ELF-1 (cell line): ENCODE data around the gene KIF22.
"Not testable (repeated sequence)": the region's sequence is repeated elsewhere in the genome, so short reads cannot be mapped to it uniquely, and the experiment has no call there.

ENCODE experiments used
- DNase-seq: peaks from one replicate; pipeline ENCODE4 v3.0.0-alpha.2; 2016; ENCODE audit warnings: low read depth, low spot score

KIF22 gene

DNA sequence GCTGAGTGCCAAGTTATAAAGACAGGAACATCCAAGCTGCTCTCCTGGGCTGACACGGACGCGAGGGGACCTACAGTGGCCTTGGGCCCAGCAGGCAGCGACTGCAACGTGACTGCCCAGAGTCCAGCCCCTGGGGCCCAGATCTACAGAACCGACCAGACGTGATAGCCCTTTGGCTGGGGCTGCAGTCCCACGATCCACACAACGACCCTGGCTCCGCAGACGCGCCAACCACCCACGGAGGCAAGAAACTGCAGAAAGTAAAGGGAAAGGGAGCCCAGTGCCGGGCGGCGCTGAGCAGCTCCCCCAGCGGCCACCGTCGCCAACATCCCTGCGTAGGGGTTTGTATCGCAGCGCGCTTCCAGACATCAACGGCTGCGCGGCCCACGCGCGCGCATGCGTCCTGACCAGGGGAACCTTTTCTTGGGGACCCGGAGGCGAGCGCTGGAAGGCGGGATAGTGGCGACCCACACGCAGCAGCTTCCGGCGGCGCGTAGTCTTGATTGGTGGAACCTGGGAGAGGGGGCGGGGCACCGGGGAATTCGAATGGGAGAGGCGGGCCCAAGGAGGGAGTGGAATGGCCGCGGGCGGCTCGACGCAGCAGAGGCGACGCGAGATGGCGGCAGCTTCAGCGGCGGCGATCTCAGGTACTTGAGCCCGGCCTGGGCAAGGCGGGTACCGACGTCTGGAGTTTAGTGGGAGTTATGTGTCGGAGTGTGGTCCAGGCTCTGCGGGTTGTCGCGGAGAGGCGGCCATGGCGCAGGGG lies at the start of gene KIF22:
TSS of gene KIF22 (plus strand) at position 569 of the 766 bp plus-strand sequence. CDS start at position 578, 9 bp downstream.
- DNase-seq: peak; percentile 100

DNA sequence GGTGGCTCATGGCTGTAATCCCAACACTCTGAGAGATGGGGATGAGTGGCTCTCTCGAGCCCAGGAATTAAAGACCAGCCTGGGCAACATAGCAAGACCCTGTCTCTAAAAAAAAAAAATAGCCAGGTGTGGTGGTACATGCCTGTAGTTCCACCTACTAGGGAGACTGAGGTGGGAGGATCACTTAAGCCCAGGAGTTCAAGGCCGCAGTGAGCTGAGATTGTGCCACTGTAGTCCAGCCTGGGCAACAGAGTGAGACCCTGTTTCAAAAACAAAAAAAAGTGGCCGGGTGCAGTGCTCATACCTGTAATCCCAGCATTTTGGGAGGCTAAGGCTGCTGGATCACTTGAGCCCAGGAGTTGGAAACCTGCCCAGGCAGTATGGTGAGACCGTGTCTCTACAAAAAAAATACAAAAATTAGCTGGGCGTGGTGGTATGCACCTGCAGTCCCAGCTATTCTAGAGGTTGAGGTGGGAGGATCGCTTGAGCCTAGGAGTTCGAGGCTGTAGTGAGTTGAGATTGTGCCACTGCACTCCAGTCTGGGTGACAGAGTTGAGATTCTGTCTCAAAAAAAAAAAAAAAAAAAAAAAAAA lies 47.8 kb upstream of the KIF22 start:
- DNase-seq: no peak

DNA sequence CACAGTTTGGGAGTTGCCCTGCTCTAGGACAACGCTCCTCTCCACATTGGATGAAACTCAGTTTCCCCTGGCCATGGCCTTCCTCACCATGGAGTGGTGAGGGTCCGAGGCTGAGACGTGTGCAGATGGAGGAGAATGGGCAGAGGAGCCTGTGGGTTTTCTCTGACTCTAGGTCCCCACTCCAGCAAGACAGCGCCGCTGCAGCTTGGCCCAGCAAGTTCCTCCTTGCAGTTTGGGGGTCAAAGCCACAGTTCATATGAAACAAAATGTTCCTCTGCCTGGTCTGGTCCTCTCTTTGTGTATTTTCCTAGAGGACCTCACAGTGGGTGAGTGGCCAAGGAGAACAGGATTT lies 47.1 kb upstream of the KIF22 start:
- DNase-seq: no peak

GRCh38 chr16:29743827-29744531 lies 46.6 kb upstream of the KIF22 start:
- DNase-seq: no peak

DNA sequence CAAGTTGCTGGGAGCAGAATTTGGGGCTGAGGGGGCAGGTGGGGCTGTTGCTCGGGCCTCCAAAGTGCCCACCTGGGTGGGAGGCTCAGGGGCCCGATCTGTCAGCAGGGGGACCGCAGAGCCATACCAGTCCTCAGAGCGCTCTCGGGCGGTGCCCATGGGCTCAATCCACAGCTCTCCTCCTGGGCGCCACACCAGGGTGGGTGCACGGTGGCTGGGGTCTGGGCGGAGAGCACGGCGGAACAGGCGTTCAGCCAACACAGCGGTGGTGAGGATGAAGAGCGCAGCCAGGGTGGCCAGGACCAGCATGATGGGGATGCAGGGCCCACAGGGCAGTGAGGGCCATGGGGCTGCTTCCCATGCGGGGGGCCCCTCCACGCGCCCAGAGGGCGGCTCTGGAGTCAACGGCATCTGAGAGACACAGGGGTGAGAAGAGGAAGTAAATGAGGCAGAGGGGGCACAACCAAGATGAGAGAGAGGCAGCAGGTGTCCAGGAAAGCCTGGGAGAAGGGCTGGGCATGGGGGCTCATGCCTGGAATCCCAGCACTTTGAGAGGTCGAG lies 45.9 kb upstream of the KIF22 start:
- no peak for DNase-seq

GRCh38 chr16:29745121-29745852 lies 45.3 kb upstream of the KIF22 start:
- DNase-seq: no peak

GRCh38 chr16:29745853-29746345 lies 44.7 kb upstream of the KIF22 start, which contains the start of gene C16orf54:
TSS of gene C16orf54 (minus strand) at chr16:29745990. CDS start at chr16:29744951, 1,039 bp downstream.
- no peak for DNase-seq

GRCh38 chr16:29746518-29746917 lies 44.0 kb upstream of the KIF22 start:
- DNase-seq: not testable (repeated sequence)

DNA sequence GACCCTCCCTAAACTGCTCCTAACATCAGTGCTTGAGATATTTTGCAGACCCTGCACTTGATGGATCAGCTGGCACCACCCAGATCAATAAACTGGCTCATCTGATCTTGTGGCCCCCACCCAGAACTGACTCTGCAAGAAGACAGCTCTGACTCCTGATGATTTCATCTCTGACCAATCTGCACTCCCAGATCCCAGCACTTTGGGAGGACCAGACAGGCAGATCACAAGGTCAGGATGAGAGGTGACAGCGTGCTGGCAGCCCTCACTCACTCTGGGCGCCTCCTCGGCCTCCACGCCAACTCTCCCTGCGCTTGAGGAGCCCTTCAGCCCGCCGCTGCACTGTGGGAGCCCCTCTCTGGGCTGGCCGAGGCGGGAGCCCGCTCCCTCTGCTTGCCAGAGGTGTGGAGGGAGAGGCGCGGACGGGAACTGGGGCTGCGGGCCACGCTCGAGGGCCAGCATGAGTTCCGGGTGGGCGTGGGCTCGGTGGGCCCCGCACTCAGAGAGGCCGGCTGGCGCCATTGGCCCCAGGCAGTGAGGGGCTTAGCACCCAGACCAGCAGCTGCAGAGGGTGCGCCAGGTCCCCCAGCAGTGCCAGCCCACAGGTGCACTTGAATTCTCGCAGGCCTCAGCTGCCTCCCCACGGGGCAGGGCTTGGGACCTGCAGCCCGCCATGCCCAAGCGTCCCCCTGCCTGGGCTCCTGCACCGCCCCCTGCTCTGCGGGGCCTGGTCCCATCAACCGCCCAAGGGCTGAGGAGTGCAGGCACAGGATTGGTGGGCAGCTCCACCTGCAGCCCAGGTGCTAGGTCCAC lies 42.4 kb upstream of the KIF22 start:
- no peak for DNase-seq

- not testable (repeated sequence) for DNase-seq
Observed at GRCh38 chr16:29748760-29749149, 41.8 kb upstream of the KIF22 start.

DNA sequence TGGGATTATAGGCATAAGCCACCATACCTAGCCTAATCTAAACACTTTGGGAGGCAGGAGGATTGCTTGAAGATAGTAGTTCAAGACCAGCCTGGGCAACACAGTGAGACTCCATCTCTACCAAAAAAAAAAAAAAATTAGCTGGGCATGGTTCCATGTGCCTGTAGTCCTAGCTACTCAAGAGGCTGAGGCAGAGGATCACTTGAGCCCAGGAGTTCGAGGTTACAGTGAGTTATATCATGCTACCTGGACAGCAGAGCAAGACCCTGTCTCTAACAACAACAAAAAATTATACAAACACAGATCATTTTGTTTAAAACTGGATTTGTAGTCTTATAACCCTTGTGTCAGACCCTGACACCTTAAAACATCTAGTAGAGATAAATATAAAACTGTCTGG lies 37.0 kb upstream of the KIF22 start:
- DNase-seq: no peak

DNA sequence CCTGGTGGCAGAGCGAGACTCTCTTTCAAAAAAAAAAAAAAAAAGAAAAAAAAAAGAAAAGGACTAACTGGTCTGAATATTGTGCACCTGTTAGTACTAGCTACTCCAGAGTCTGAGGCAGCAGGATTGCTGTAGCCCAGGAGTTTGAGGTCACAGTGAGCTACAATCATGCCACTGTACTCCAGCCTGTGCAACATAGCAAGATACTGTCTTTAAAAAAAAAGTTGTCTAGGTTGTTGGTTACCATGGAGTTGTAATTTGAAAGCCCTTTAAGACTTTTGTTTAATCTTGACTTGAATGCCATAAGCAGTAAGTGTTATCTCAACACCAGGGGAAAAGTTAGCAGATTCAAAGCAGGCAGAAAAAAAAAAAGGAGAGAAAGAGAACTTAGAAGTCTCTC lies 33.9 kb upstream of the KIF22 start:
- no peak for DNase-seq

- not testable (repeated sequence) for DNase-seq
Observed at GRCh38 chr16:29757086-29757485, 33.5 kb upstream of the KIF22 start.

DNA sequence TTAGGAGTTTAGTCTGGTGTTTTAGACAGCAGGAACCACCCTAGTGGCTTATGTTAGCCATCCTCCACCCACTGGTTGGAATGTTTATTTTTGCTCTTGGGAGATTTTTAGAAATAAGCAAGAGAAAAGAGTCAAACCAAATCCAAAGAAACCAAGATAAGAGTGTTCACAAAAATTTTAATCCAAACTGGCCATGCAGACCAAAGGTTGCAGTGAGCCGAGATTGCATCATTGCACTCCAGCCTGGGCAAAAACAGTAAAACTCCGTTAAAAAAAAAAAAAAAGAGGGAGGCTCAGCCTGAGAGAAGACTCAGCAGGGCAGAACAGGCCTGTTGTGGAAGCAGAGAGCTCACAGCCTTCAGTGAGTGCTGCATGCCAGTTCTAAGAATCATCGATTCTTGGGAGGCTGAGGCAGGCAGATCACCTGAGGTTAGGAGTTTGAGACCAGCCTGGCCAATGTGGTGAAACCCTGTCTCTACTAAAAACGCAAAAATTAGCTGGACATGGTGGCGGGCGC lies 32.5 kb upstream of the KIF22 start:
- peak; percentile 36 for DNase-seq

- no peak for DNase-seq
Observed at GRCh38 chr16:29760567-29761279, 29.8 kb upstream of the KIF22 start.

DNA sequence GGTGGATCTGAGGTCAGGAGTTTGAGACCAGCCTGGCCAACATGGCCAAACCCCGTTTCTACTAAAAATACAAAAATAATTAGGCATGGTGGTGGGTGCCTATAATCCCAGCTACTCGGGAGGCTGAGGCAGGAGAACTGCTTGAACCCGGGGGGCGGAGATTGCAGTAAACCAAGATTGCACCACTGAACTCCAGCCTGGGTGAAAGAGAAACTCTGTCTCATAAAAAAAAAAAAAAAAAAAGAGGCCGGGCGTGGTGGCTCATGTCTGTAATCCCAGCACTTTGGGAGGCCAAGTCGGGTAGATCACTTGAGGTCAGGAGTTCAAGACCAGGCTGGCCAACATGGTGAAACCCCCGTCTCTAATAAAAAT lies 29.3 kb upstream of the KIF22 start:
- not testable (repeated sequence) for DNase-seq

- no peak for DNase-seq
Observed at GRCh38 chr16:29761882-29762281, 28.7 kb upstream of the KIF22 start.

DNA sequence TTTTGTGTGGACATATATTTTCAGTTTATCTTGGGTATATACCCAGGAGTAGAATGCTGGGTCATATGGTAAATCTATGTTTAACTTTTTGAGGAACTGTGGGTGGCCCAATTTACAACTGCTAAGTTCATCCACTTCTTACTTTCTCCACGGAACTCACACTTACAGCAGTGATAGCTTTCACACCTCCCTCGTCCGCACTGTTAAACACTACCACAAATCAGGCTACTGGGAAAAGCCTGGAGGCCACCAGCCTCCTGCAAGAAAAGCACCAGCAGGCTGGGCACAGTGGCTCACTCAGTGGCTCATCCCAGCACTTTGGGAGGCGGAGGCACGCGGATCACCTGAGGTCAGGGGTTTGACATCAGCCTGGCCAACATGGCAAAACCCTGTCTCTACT lies 27.2 kb upstream of the KIF22 start:
- no peak for DNase-seq

- DNase-seq: no peak
Observed at GRCh38 chr16:29765167-29766032, 25.2 kb upstream of the KIF22 start.
